Stimulated activated CD8-positive, alpha-beta memory T cell treated with anti-CD3 and anti-CD28 coated beads, Interleukin-7, amount 100 ng/mL, for 4 hours (primary cell): ENCODE results near the gene CA7.
A peak's percentile ranks its signal among the peaks of the same experiment; 100 is the strongest.

Source experiments
- DNase-seq, 2 donors: peaks; one replicate each; pipeline ENCODE4 v3.0.0-alpha.2; 2020; ENCODE audit warnings: low read depth in 2 of 2

CA7 gene

GRCh38 chr16:66844342-66845079, at the start of gene CA7:
TSS of gene CA7 (plus strand) at chr16:66844414. CDS start at chr16:66844488, 74 bp downstream.
- no peak for DNase-seq

DNA sequence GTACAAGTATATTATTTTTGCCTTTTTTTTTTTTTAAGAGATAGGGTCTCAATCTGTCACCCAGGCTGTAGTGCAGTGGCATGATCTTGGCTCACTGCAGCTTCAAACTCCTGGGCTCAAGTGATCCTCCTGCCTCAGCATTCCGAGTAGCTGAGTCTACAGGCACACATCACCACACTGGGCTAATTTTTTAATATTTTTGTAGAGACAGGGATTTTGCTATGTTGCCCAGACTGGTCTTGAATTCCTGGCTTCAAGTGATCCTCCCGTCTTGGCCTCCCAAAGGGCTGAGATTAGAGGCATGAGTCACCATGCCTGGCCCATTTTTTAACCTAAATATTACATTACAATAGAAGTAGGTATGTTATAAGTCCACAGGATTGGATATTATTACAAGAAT, 46.1 kb upstream of the CA7 start:
- DNase-seq, result no peak

DNA sequence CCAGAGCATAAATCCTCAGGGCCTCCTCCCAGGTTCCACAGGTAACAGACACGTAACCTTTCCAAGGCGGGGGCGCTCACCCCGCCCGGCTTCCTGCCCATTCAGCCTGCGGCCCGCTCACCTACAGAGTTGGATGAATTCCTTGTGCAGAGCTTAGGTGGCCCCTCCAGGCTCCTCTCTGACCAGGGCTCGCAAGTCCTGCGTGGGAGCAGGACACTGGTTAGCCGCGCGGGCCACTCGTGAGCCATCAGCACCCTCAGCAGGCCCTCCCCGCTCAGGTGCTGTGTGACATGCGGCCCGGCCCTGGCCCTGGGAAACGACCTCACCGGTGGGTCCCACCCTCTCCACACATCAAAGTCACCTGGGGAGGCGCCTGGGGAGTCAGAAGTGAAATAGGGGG, 43.4 kb upstream of the CA7 start:
- DNase-seq, result no peak

DNA sequence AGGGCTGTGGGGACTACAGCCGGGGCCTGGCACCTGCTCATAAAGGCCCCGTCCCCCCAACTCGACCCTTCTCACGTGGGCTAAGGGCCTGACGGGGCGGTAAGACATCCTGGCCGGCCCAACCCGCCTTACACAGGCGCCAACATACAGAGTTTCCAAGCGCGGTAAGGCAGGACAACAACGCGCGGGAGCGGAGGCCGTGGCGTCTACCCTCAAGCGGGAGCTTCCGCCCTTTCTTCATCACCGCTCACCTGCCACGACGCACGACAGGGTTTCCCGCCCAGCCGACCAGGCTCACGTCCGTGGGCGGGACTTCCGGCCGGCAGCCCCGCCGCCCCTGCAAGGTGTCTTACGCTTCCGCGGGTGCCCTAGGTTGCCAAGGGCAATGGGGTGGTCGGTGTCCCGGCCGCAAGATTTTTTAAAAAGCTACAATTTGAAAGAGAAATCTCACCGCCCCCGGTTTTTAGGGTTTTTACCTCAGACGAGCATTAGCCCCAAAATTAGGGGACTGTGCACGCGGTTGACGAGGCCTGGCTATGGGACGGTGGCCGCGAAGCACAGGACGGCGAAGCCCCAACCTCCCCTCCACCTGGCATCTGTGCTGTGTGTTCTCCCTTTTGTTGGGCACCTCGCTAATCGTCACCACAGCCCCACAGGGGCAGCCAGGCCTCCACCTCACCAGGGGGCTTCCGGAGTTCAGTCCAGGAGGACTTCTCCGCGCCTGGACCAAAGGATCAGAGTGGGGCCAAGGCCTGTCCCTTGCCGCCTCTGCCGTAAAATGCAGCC, 42.7 kb upstream of the CA7 start, which contains the start of gene TERB1:
Gene TERB1 (minus strand): TSS at position 265 of the 786 bp plus-strand sequence. CDS start 4,786 bp downstream, outside the sequence.
- no peak for DNase-seq

GRCh38 chr16:66802159-66802558, 42.1 kb upstream of the CA7 start:
- no peak for DNase-seq

DNA sequence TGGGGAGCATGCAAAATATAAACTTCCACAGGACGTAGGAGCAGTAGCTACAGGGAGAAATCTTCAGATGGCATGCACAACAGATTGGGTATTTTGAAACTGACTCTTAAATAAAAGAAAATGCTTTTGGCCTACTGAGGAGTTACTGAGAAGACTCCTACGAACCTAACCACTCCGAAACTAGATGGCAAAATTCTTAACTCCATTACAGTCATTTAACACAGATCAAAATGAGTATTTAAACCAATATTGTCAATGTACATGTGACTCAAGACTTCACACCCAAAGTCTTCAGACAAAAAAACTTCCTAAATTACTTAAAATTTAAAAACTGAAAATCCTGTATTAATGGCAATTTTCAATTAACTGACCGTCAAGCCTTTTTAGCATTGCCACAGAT, 34.4 kb upstream of the CA7 start:
- no peak for DNase-seq

- no peak for DNase-seq
Measured at GRCh38 chr16:66810391-66810790, 33.8 kb upstream of the CA7 start.

DNA sequence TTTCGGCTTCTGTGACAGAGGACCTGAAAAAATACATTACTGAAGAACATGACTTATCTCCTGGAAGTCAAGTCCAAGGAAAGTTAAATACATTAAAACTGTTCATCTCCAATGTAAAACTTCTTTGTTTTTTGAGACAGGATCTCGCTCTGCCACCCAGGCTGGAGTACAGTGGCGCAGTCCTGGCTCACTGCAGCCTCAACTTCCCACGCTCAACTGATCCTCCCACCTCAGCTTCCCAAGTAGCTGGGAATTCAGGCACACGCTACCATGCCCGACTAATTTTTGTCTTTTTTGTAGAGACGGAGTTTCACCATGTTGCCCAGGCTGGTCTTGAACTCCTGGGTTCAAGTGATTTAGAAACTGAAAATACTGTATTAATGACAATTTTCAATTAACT, 33.2 kb upstream of the CA7 start:
- DNase-seq, result no peak

GRCh38 chr16:66814734-66815133, 29.5 kb upstream of the CA7 start:
- no peak for DNase-seq

GRCh38 chr16:66824006-66824405, 20.2 kb upstream of the CA7 start:
- DNase-seq, result no peak

DNA sequence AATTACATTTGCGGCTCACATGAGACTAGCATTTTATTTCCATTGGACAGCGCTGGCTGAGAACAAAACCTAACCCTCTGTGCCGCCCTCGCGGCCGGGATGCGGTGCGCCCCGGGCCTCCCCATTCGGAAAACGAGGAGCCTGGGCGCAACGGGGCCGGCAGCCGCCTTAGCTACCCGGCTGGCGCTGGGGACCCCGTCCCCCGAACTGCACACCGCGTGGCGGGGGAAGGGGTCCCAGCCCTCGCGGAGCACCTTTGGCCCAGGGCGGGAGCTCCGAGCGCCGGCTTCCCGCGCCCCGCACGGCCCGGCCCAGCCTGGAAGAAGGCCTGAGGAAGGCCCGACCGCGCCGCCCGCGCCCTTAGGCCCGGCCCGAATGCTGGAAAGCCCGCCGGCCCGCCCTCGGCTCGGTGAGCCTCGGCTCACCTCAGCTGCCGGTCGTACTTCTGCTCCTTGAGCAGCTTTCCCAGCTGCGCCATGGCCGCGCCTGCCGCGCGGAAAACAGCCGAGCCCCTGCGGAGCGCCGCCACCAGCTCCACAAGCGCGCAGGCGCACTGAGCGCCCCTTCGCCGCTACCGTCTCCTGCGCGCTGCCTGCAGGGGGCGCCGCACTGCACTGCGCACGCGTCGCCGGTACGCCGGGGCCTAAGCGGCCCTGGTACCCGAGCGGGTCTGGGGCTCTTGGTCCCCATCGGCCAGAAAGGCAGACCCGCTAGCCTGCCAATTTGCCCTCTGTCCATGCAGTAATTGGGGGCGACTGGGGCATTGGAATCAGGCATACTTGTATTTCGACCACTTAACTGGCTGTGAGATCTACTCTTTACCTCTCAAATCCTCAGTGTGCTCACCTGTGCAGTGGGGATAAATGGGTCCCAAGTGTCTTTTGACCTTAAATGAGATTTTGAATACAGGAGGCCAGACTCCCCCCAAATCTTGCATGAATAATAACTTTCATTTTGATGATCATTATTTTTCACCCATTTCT, 13.5 kb upstream of the CA7 start, which contains the start of gene NAE1:
Gene NAE1 (minus strand): TSS at position 555 of the 983 bp plus-strand sequence. CDS start 77 bp downstream, at position 478.
- peak; percentile 65 to 83 for DNase-seq

- DNase-seq, result no peak
Measured at GRCh38 chr16:66832190-66832589, 12.0 kb upstream of the CA7 start.

DNA sequence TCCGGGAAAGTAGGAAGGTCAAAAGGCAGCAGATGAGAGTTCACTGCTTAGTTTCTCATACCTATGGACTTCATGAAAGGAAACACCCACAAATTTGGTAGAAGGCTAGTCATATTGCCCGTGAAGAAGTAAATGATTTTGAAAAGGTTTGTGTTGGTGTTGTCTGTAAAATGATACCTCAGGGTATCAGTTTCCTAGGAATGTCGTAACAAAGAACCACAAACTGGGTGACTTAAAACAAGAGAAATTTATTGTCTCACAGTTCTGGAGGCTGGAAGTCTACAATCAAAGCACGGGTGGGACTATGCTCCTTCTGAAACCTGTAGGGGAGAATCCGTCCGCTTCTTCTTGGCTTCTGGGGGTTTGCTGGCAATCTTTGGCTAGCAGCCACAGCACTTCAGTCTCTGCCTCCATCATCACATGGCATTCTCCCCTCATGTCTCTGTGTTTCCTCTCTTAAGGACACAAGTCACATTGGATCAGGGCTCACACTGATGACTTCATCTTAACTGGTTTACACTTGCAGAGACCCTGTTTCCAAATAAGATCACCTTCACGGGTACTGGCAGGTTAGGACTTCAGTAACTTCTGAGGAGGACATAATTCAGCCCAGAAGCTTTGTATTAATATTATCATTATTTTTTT, 11.4 kb upstream of the CA7 start:
- no peak for DNase-seq

DNA sequence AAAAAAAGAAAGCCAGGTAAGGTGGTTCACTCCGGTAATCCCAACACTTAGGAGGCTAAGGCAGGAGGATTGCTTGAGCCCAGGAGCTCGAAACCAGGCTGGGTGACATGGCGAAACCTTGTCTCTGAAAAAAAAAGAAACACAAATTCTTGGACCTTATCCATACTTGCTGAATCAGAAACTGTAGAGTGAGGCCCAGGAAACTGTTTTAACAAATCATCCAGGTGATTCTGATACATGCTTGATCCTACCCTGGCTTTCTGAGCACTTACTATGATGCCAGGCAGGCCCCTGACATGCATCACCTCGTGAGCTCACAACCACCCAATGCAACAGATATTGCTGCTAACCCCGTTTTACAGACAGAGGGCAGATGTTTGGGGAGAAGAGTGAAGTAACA, 9.5 kb upstream of the CA7 start:
- no peak for DNase-seq

DNA sequence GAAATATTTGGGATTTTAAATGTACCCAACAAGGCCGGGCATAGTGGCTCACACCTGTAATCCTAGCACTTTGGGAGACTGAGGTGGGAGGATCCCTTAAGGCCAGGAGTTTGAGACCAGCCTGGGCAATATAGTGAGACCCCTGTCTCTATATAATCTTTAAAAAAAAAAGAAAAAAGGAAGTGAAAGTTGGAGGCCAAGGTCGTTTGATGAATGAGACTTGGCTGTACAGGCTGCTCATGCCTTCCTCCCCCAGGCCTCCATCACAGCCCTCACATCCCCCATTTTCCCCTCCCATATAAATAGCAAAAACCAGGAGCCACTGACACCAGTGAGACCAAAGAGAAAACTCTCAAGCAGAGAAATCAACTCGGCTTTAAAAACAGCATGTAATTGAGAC, 3.3 kb upstream of the CA7 start:
- no peak for DNase-seq

- no peak for DNase-seq
Measured at GRCh38 chr16:66841366-66841765, 2.8 kb upstream of the CA7 start.

DNA sequence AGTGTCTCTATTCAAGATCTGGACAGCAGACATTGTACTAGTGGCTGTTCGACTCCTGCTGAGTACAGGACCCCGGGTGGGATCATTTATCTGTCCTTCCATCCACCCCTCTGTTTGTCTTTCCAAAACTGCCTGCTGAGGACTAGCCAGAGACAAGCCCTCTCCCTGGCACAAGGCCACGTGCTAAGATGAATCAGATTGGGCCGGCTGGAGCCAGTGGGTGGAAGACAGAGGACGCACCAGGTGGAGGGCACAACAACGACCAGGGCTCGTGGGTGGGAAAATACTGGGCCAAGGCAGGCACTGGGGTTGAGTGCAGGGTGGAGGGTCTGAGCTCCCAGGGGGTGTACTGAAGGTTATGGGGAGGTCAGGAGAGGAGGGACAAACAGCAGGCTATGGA, 1.4 kb upstream of the CA7 start:
- no peak for DNase-seq

DNA sequence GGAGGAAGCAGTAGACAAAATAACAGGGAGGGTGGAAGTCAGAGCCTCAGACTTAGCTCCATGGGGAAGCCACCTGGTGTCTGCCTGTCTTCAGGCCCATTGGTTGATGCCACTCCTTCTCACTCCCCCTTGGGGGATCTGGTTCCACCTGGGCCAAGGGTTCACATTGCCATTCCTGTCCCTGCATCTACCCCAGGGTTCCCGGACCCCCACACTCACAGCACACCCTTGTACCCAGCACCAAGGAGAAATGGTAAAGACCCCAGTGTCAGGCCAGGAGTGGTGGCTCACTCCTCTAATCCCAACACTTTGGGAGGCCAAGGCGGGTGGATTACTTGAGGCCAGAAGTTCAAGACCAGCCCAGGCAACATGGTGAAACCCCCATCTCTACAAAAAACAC, 1.0 kb upstream of the CA7 start:
- no peak for DNase-seq

- DNase-seq, result no peak
Measured at GRCh38 chr16:66844009-66844341, 239 bp upstream of the CA7 start.

DNA sequence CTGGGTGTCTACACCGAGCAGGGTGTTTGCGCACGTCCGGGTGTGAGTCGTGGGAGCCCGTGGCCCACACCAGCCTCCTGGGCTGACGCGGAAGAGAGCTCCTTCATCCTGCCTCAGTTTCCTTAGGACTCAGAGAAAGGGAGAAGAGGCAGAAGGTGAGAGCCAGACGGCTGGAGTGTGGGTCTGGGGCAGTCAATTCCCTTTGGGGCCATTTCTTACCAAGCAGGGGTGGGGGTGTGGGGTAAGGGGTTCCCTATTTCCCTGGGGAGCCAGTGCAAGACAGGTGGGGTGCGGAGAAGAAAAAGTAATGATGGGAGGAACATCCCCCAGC, 831 bp downstream of the CA7 start:
- no peak for DNase-seq

- no peak for DNase-seq
Measured at GRCh38 chr16:66845791-66846221, 1.6 kb downstream of the CA7 start.

DNA sequence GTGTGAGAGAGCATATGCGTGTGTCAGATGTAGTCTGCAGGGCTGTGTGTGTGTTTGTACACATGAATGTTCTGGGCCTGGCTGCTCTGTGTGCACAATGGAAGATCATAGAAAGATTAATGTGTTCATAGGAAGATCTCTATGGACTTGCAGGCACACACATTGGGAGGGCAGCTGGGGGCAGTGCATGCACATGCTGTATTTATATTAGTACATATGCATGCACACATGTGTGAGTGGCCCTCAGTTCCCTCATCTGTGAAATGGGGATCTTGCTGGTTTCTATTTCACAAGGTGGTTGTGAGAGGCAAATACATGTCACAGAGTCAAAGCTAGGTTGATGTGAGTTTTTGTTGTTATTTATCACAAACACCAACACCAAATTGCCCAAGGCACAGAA, 2.1 kb downstream of the CA7 start:
- DNase-seq, result no peak
